ENCODE results near the gene CMTM6. TPM values are rescaled to one million over a fixed set of nuclear protein-coding genes. Genes with fewer than 3 reads are reported as not detected.

CMTM6 gene
- total RNA-seq, 2 donors from 2014 or later: 55.3 to 73.7 TPM

DNA sequence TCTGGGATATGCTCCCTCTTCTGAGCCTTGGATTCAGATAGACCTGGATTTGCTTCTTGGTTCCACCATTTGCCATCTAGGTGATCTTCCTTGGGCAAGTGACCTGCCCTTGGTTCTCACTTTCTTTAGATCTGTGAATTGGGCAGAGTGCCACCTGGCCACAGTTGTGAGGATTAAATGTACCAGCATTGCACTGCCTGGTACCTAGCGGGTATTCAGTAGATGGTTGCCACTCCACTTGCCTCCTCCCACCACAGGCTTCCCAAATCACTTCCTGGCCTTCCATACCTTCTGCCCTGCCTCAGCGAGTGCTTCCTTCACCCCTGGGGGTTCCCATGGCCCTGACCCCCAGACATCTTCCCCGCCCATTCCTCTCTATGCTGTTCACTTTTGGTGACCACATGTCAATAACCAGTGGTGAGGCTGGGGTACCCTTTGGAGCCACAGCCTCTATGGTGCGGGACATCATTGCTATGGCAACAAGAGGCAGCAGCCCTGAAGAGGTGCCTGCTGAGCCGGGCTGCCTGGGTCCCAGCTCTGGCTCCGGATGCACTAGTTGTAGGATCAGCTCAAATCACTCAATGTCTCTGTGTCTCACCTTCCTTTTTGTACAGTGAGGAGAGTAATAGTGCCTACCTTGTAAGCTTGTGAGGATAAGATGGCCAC lies 70.5 kb downstream of the CMTM6 start:
- TF ChIP-seq, protein P1, sequence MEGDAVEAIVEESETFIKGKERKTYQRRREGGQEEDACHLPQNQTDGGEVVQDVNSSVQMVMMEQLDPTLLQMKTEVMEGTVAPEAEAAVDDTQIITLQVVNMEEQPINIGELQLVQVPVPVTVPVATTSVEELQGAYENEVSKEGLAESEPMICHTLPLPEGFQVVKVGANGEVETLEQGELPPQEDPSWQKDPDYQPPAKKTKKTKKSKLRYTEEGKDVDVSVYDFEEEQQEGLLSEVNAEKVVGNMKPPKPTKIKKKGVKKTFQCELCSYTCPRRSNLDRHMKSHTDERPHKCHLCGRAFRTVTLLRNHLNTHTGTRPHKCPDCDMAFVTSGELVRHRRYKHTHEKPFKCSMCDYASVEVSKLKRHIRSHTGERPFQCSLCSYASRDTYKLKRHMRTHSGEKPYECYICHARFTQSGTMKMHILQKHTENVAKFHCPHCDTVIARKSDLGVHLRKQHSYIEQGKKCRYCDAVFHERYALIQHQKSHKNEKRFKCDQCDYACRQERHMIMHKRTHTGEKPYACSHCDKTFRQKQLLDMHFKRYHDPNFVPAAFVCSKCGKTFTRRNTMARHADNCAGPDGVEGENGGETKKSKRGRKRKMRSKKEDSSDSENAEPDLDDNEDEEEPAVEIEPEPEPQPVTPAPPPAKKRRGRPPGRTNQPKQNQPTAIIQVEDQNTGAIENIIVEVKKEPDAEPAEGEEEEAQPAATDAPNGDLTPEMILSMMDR (IDR thresholded peaks at IDR 0.05): no peak
- Histone ChIP-seq H3K27me3 (no peaks in the 10 kb centered on the region), H3K9ac (ENCODE audit: low read depth in 2 of 2, low read length in 2 of 2) (no peak overlapping the region), H3K4me3 (no peak overlapping the region), H3K36me3 (no peaks in the 10 kb centered on the region), H3K9me3 (no peaks in the 10 kb centered on the region), H3K27ac (peak overlapping the region; percentile 19), H3K4me1 (no peaks in the 10 kb centered on the region)
- DNase-seq: peak; percentile 11
- intact Hi-C loops (cut with DNase I): no loop called here

DNA sequence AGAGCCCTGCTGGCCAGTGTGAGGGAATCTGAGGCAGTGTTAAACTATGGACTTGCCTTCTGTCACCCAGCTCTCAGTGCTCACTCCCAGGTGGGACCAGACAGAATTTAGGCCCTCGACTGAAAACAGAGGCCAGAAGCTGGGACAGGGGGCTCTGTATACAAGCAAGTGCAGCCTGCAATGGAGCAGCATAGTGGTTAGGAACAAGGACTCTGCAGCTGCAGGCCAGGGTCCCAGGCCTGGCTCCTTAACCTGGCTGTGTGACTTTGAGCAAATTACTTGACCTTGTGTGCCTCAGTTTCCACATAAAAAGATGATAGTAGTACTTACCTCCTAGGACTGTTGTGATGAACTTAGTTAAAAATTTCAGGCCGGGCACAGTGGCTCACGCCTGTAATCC lies 71.2 kb downstream of the CMTM6 start:
- Histone ChIP-seq H3K4me1 (no peaks in the 10 kb centered on the region), H3K36me3 (no peaks in the 10 kb centered on the region), H3K9ac (ENCODE audit: low read depth in 2 of 2, low read length in 2 of 2) (no peak overlapping the region), H3K4me3 (no peak overlapping the region), H3K27ac (no peak overlapping the region), H3K9me3 (no peaks in the 10 kb centered on the region), H3K27me3 (no peaks in the 10 kb centered on the region)
- intact Hi-C loops (cut with DNase I): no loop called here
- TF ChIP-seq, protein P1 (IDR thresholded peaks at IDR 0.05): no peak
- DNase-seq: peak; percentile 7

Small RNA genes within 50 kb of the gene (microRNA-seq; reads per million reads assigned to microRNA genes)
- not detected for gene MIR548AY

Other genes starting within 250 kb of the CMTM6 start
- 1 to 10 TPM; 5.8 to 5.9 TPM for gene CMTM7, start 111.0 kb downstream of the CMTM6 start, total RNA-seq
- gene DYNC1LI1, start 68.0 kb upstream of the CMTM6 start, total RNA-seq: 10 to 100 TPM; 19.0 to 21.6 TPM
- 10 to 100 TPM; 23.8 to 34.1 TPM for gene CNOT10, start 182.3 kb upstream of the CMTM6 start, total RNA-seq

Data from colonic mucosa (tissue), 4 donors.